ENCODE measurements around the gene CCDC50.

- TF ChIP-seq POLR2A (IDR thresholded peaks at IDR 0.05) (no peak), CTCF (IDR thresholded peaks at IDR 0.05) (no peak)
Measured at GRCh38 chr3:191340966-191341365, 11.8 kb downstream of the CCDC50 start.
